Measurements from ENCODE around the gene TBXAS1. TPM values are rescaled to one million over a fixed set of nuclear protein-coding genes. Genes with fewer than 3 reads are reported as not detected.

The TBXAS1 gene
- total RNA-seq, 4 donors from 2014 or later = 0.41 to 5.2 (median 3.3) TPM

DNA sequence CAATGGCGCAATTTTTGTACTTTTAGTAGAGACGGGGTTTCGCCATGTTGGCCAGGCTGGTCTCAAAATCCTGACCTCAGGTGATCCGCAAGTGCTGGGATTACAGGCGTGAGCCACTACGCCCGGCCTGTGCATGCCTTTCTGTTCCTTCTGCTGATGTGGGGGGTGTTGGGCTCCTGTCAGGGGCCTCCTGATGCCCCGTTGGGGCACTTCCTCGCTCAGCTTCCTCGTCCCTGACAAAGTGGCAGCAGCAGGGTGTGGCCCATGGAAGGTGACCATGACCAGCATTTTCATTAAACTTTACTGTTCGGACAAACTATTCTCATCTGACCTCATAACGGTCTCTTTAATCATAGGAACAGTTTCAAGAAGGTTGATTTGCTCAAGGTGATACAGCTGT lies 69.4 kb downstream of the TBXAS1 start:
- Histone ChIP-seq H3K4me3 (no peak overlapping the region), H3K27ac (no peak overlapping the region), H3K36me3 (no peaks in the 10 kb centered on the region), H3K27me3 (no peaks in the 10 kb centered on the region), H3K9me3 (no peaks in the 10 kb centered on the region), H3K4me1 (no peaks in the 10 kb centered on the region)
- intact Hi-C loops (cut with DNase I; ENCODE audit: low total_unique reads) = no loop called here
- in situ Hi-C loops (cut with MboI; ENCODE audit: low sequenced_read_pairs in 4 of 4) = no loop called here
- TF ChIP-seq, protein P1, sequence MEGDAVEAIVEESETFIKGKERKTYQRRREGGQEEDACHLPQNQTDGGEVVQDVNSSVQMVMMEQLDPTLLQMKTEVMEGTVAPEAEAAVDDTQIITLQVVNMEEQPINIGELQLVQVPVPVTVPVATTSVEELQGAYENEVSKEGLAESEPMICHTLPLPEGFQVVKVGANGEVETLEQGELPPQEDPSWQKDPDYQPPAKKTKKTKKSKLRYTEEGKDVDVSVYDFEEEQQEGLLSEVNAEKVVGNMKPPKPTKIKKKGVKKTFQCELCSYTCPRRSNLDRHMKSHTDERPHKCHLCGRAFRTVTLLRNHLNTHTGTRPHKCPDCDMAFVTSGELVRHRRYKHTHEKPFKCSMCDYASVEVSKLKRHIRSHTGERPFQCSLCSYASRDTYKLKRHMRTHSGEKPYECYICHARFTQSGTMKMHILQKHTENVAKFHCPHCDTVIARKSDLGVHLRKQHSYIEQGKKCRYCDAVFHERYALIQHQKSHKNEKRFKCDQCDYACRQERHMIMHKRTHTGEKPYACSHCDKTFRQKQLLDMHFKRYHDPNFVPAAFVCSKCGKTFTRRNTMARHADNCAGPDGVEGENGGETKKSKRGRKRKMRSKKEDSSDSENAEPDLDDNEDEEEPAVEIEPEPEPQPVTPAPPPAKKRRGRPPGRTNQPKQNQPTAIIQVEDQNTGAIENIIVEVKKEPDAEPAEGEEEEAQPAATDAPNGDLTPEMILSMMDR (IDR thresholded peaks at IDR 0.05 in 4 of 5, conservative IDR thresholded peaks at IDR 0.05 in 1 of 5) = no peak
- no peak for TF ChIP-seq POLR2A (IDR thresholded peaks at IDR 0.05)
- no peak for ATAC-seq
- no peak for DNase-seq

GRCh38 chr7:139899328-139899955 lies 70.4 kb downstream of the TBXAS1 start:
- intact Hi-C loops (cut with DNase I; ENCODE audit: low total_unique reads) = no loop called here
- DNase-seq = no peak

DNA sequence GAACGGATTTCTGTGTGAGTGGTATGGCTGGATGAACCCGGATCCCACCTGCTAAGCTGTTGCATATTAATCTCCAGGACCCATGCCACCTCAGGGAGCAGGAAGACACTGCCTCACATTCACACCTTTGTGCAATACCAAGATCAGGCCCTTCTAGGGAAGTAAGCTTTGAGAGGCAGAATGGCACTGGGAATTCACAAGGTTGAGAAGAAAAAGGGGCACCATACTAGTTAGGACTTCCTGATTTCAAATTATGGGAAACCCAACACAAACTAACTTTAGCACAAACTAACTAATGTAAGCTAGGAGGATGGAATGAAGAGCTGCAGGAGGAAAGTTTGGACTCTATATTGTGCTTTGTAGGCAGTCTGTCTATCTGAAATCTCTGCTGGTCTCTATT lies 71.3 kb downstream of the TBXAS1 start:
- no peak overlapping the region for H3K4me3 ChIP-seq
- no peak overlapping the region for H3K27ac ChIP-seq
- intact Hi-C loops (cut with DNase I; ENCODE audit: low total_unique reads) (no loop called here), in situ Hi-C loops (cut with MboI; ENCODE audit: low sequenced_read_pairs in 4 of 4) (no loop called here)
- TF ChIP-seq POLR2A (IDR thresholded peaks at IDR 0.05) = no peak
- TF ChIP-seq, protein P1 (IDR thresholded peaks at IDR 0.05 in 4 of 5, conservative IDR thresholded peaks at IDR 0.05 in 1 of 5) = no peak
- no peaks in the 10 kb centered on the region for H3K27me3 ChIP-seq
- DNase-seq (no peak), ATAC-seq (no peak)
- no peaks in the 10 kb centered on the region for H3K36me3 ChIP-seq
- H3K9me3 ChIP-seq = no peaks in the 10 kb centered on the region
- H3K4me1 ChIP-seq = no peaks in the 10 kb centered on the region

More at GRCh38 chr7:139899328-139899955, 70.4 kb downstream of the TBXAS1 start:
- Histone ChIP-seq H3K27me3 (no peaks in the 10 kb centered on the region), H3K4me1 (no peaks in the 10 kb centered on the region), H3K27ac (no peak overlapping the region), H3K4me3 (no peak overlapping the region), H3K9me3 (no peaks in the 10 kb centered on the region), H3K36me3 (no peaks in the 10 kb centered on the region)
- TF ChIP-seq, protein P1 (IDR thresholded peaks at IDR 0.05 in 4 of 5, conservative IDR thresholded peaks at IDR 0.05 in 1 of 5) = no peak
- TF ChIP-seq POLR2A (IDR thresholded peaks at IDR 0.05) = no peak
- in situ Hi-C loops (cut with MboI; ENCODE audit: low sequenced_read_pairs in 4 of 4) = no loop called here
- no peak for ATAC-seq

DNA sequence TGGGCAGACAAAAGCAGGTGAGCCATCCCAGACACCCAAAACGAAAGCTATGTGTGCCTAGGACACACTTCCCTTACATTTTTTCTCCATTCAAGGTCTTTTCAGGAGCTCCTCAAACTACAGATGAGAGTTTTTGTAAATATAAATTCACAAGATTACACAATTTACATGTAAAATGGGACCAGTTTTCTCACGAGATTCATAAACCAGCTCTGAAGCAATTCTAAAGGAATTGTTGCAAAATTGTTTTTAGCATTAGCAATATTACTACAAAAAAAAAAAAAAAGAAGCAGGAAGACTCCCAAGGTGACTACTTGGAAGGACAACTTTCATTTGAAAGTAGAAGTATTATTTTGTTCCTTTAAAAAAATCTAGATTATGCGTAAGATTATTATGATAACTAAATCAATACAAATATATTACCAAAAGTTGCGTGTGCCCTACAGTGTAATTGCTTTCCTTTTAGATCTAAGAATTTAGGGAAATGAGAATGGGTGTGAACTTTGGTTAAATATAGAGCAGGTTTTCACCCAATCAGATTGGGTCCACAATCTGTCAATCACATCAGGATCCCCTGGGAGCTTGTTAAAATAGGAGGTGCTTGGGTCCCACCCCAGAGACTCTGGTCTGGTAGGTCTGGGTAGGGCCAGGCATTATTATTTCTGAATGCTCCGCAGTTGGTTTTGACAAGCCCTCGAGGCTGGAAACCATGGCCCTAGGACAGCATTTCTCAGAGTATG lies 72.2 kb downstream of the TBXAS1 start:
- TF ChIP-seq, protein P1 (IDR thresholded peaks at IDR 0.05 in 4 of 5, conservative IDR thresholded peaks at IDR 0.05 in 1 of 5) = no peak
- TF ChIP-seq POLR2A (IDR thresholded peaks at IDR 0.05) = no peak
- no peaks in the 10 kb centered on the region for H3K4me1 ChIP-seq
- no peak for ATAC-seq
- in situ Hi-C loops (cut with MboI; ENCODE audit: low sequenced_read_pairs in 4 of 4) (no loop called here), intact Hi-C loops (cut with DNase I; ENCODE audit: low total_unique reads) (no loop called here)
- H3K27ac ChIP-seq = no peak overlapping the region
- no peaks in the 10 kb centered on the region for H3K27me3 ChIP-seq
- no peaks in the 10 kb centered on the region for H3K9me3 ChIP-seq
- H3K4me3 ChIP-seq = no peak overlapping the region
- DNase-seq = no peak
- no peaks in the 10 kb centered on the region for H3K36me3 ChIP-seq

Data from gastrocnemius medialis (tissue), 4 donors.